ENCODE results near the gene JTB. TPM values are rescaled to one million over a fixed set of nuclear protein-coding genes. Genes with fewer than 3 reads are reported as not detected.
A peak's percentile ranks its signal among the peaks of the same experiment; 100 is the strongest.

Gene JTB
- total RNA-seq, 1 donor from 2014 or later = 58.7 TPM

GRCh38 chr1:153946622-153947241, 30.7 kb downstream of the JTB start, which contains the start of gene DENND4B:
DENND4B (minus strand) TSS chr1:153946718; CDS start chr1:153944374, 2,344 bp downstream.
- peak; percentile 85 for DNase-seq (ENCODE audit: low spot score)
- Mint-ChIP-seq H3K27ac (ENCODE audit: unreplicated experiment) (peak within 1 kb of the TSS; percentile 74), H3K27me3 (ENCODE audit: unreplicated experiment) (peaks cover 15% of the 10 kb centered on the region), H3K36me3 (ENCODE audit: low read depth, unreplicated experiment) (peaks cover 21% of the 10 kb centered on the region), H3K4me1 (ENCODE audit: unreplicated experiment) (peaks cover 18% of the 10 kb centered on the region), H3K4me3 (ENCODE audit: unreplicated experiment) (peak within 1 kb of the TSS; percentile 97), H3K9me3 (ENCODE audit: unreplicated experiment) (no peaks in the 10 kb centered on the region)
- peak; percentile 89 for TF ChIP-seq CTCF (IDR thresholded peaks at IDR 0.05; ENCODE audit: unreplicated experiment)

- Mint-ChIP-seq H3K9me3 (ENCODE audit: unreplicated experiment) (no peaks in the 10 kb centered on the region), H3K27me3 (ENCODE audit: unreplicated experiment) (peaks cover 15% of the 10 kb centered on the region), H3K4me1 (ENCODE audit: unreplicated experiment) (peaks cover 18% of the 10 kb centered on the region), H3K36me3 (ENCODE audit: low read depth, unreplicated experiment) (peaks cover 14% of the 10 kb centered on the region), H3K4me3 (ENCODE audit: unreplicated experiment) (peak overlapping the region; percentile 97), H3K27ac (ENCODE audit: unreplicated experiment) (no peak overlapping the region)
- no peak for TF ChIP-seq CTCF (IDR thresholded peaks at IDR 0.05; ENCODE audit: unreplicated experiment)
- peak; percentile 65 for DNase-seq (ENCODE audit: low spot score)
These were observed 31.5 kb downstream of the JTB start for GRCh38 chr1:153945795-153946621.

- TF ChIP-seq CTCF (IDR thresholded peaks at IDR 0.05; ENCODE audit: unreplicated experiment) = no peak
- DNase-seq (ENCODE audit: low spot score) = no peak
- peaks cover 11% of the 10 kb centered on the region for H3K36me3 Mint-ChIP-seq (ENCODE audit: low read depth, unreplicated experiment)
- no peaks in the 10 kb centered on the region for H3K9me3 Mint-ChIP-seq (ENCODE audit: unreplicated experiment)
- H3K4me3 Mint-ChIP-seq (ENCODE audit: unreplicated experiment) = peak overlapping the region; percentile 97
- peaks cover 18% of the 10 kb centered on the region for H3K4me1 Mint-ChIP-seq (ENCODE audit: unreplicated experiment)
- peaks cover 16% of the 10 kb centered on the region for H3K27me3 Mint-ChIP-seq (ENCODE audit: unreplicated experiment)
- peak overlapping the region; percentile 74 for H3K27ac Mint-ChIP-seq (ENCODE audit: unreplicated experiment)
These were observed 32.2 kb downstream of the JTB start for GRCh38 chr1:153945131-153945794.

- H3K36me3 Mint-ChIP-seq (ENCODE audit: low read depth, unreplicated experiment) = peaks cover 13% of the 10 kb centered on the region
- DNase-seq (ENCODE audit: low spot score) = no peak
These were observed 32.7 kb downstream of the JTB start for GRCh38 chr1:153944827-153945117.

More at GRCh38 chr1:153944827-153945117, 32.7 kb downstream of the JTB start:
- peak overlapping the region; percentile 97 for H3K4me3 Mint-ChIP-seq (ENCODE audit: unreplicated experiment)
- peaks cover 18% of the 10 kb centered on the region for H3K4me1 Mint-ChIP-seq (ENCODE audit: unreplicated experiment)
- H3K9me3 Mint-ChIP-seq (ENCODE audit: unreplicated experiment) = no peaks in the 10 kb centered on the region
- peaks cover 17% of the 10 kb centered on the region for H3K27me3 Mint-ChIP-seq (ENCODE audit: unreplicated experiment)
- no peak for TF ChIP-seq CTCF (IDR thresholded peaks at IDR 0.05; ENCODE audit: unreplicated experiment)
- no peak overlapping the region for H3K27ac Mint-ChIP-seq (ENCODE audit: unreplicated experiment)
